NOMO-1 (cell line): ENCODE data around the gene GLB1L2.

Experiments
- DNase-seq, 2 experiments: peaks; one replicate each; lab custom pipeline; 2025; ENCODE audit not compliant: unreplicated experiment in 2 of 2; lab: John Stamatoyannopoulos, UW

The GLB1L2 gene

GRCh38 chr11:134365011-134365925 lies 33.5 kb downstream of the GLB1L2 start:
- no peak for DNase-seq

GRCh38 chr11:134366254-134366653 lies 34.5 kb downstream of the GLB1L2 start:
- no peak for DNase-seq

GRCh38 chr11:134367781-134368180 lies 36.0 kb downstream of the GLB1L2 start:
- DNase-seq: no peak

GRCh38 chr11:134369656-134370525 lies 38.1 kb downstream of the GLB1L2 start:
- no peak for DNase-seq

GRCh38 chr11:134370526-134371435 lies 39.0 kb downstream of the GLB1L2 start:
- DNase-seq: no peak

- no peak for DNase-seq
These were observed 39.8 kb downstream of the GLB1L2 start for GRCh38 chr11:134371436-134372185.

- DNase-seq: no peak
These were observed 40.7 kb downstream of the GLB1L2 start for GRCh38 chr11:134372536-134372935.

- no peak for DNase-seq
These were observed 41.2 kb downstream of the GLB1L2 start for GRCh38 chr11:134372961-134373360.

GRCh38 chr11:134373591-134374052 lies 41.8 kb downstream of the GLB1L2 start:
- no peak for DNase-seq

GRCh38 chr11:134374171-134374570 lies 42.4 kb downstream of the GLB1L2 start:
- DNase-seq: no peak

GRCh38 chr11:134374891-134375550 lies 43.2 kb downstream of the GLB1L2 start:
- DNase-seq: no peak

- no peak for DNase-seq
These were observed 44.5 kb downstream of the GLB1L2 start for GRCh38 chr11:134376150-134376921.

- DNase-seq: no peak
These were observed 46.1 kb downstream of the GLB1L2 start for GRCh38 chr11:134377876-134378275.

- DNase-seq: no peak
These were observed 47.5 kb downstream of the GLB1L2 start for GRCh38 chr11:134379241-134379640.

GRCh38 chr11:134380229-134380628 lies 48.4 kb downstream of the GLB1L2 start:
- DNase-seq: no peak

- DNase-seq: no peak
These were observed 49.0 kb downstream of the GLB1L2 start for GRCh38 chr11:134380785-134381184.

GRCh38 chr11:134382257-134382656 lies 50.5 kb downstream of the GLB1L2 start:
- no peak for DNase-seq

GRCh38 chr11:134382830-134383229 lies 51.0 kb downstream of the GLB1L2 start:
- DNase-seq: no peak
